Lung (tissue), 12 donors: ENCODE results near the gene POLR2B. TPM values are rescaled to one million over a fixed set of nuclear protein-coding genes. Genes with fewer than 3 reads are reported as not detected.
"Not testable (repeated sequence)": the region's sequence is repeated elsewhere in the genome, so short reads cannot be mapped to it uniquely, and the experiment has no call there.

ENCODE experiments used
- ATAC-seq: fragments of 200-7000 bp; cut with Tn5 transposase; one replicate; pipeline ENCODE4 v1.9.1; 2020; ENCODE audit warnings: moderate number of reproducible peaks; ENCODE audit not compliant: insufficient read depth, low FRiP score
- DNase-seq, 3 donors: peaks; one replicate each; pipeline ENCODE4 v3.0.0-alpha.2; 2013 to 2017
- H3K27ac ChIP-seq, 2 donors: one replicate each; pipeline ENCODE4 v1.5.1; 2013; ENCODE audit warnings: mild to moderate bottlenecking in 2 of 2, moderate library complexity in 2 of 2, control low read depth in 1 of 2, inconsistent platforms in 1 of 2, low read depth in 1 of 2, low read length in 1 of 2
- H3K27me3 ChIP-seq, 3 donors: one replicate each; pipeline ENCODE4 v1.5.1; 2013; ENCODE audit warnings: low read length in 2 of 3; ENCODE audit not compliant: control insufficient read depth in 3 of 3, insufficient read depth in 3 of 3
- H3K36me3 ChIP-seq, 4 donors: one replicate each; pipeline ENCODE4 v1.5.1; 2013; ENCODE audit warnings: low read length in 4 of 4, mild to moderate bottlenecking in 1 of 4, moderate library complexity in 1 of 4; ENCODE audit not compliant: control insufficient read depth in 4 of 4, insufficient read depth in 4 of 4
- H3K4me1 ChIP-seq, 5 donors: one replicate each; pipeline ENCODE4 v1.5.1; 2013; ENCODE audit warnings: low read length in 5 of 5, mild to moderate bottlenecking in 2 of 5, moderate library complexity in 1 of 5; ENCODE audit not compliant: control insufficient read depth in 5 of 5, insufficient read depth in 5 of 5
- H3K4me3 ChIP-seq: one replicate; pipeline ENCODE4 v1.5.1; 2013; ENCODE audit warnings: mild to moderate bottlenecking, control low read depth, moderate library complexity
- H3K9ac ChIP-seq, 2 donors: one replicate each; pipeline ENCODE4 v1.5.1; 2013; ENCODE audit warnings: low read length in 2 of 2, control low read depth in 1 of 2; ENCODE audit not compliant: insufficient read depth in 1 of 2
- H3K9me3 ChIP-seq, 4 donors: one replicate each; pipeline ENCODE4 v1.5.1; 2013; ENCODE audit warnings: low read length in 3 of 4, mild to moderate bottlenecking in 1 of 4, moderate library complexity in 1 of 4; ENCODE audit not compliant: control insufficient read depth in 4 of 4, insufficient read depth in 3 of 4
- WGBS, 2 donors: extraction: QIAGEN DNeasy Blood & Tissue Kit; methylation state at CpG; one replicate each; pipeline ENCODE4 v1.1.7; 2013; 5-methylcytosine and 5-hydroxymethylcytosine counted together
- polyA plus RNA-seq, 2 donors: library from polyadenylated mRNA; stranded (reverse); fragments of 200-250 nt; gene quantifications; one replicate each; pipeline ENCODE4 v1.2.1, GENCODE V29; 2013
- total RNA-seq, 2 donors: library from RNA; depleted of rRNA in 1 of 2; stranded (reverse); fragments of >200 nt in 1 of 2; gene quantifications; one replicate each; pipeline ENCODE4 v1.2.1, GENCODE V29; 2014 to 2021
- TF ChIP-seq, protein P1 (sequence below): IDR thresholded peaks from 2 replicates; pipeline ENCODE4 v1.5.1; 2012; ENCODE audit warnings: mild to moderate bottlenecking; ENCODE audit errors: control extremely low read depth, extremely low read depth
- donor health status: control.
- donor health status: control.
- donor health status: Bipolar disorder and iron deficiency.
- donor health status: healthy.
- donor health status: DM: yes; HTN: yes; CAD: no.

Gene POLR2B
- total and polyA plus RNA-seq, 4 donors: 23.4 to 112 (median 52.8) TPM

DNA sequence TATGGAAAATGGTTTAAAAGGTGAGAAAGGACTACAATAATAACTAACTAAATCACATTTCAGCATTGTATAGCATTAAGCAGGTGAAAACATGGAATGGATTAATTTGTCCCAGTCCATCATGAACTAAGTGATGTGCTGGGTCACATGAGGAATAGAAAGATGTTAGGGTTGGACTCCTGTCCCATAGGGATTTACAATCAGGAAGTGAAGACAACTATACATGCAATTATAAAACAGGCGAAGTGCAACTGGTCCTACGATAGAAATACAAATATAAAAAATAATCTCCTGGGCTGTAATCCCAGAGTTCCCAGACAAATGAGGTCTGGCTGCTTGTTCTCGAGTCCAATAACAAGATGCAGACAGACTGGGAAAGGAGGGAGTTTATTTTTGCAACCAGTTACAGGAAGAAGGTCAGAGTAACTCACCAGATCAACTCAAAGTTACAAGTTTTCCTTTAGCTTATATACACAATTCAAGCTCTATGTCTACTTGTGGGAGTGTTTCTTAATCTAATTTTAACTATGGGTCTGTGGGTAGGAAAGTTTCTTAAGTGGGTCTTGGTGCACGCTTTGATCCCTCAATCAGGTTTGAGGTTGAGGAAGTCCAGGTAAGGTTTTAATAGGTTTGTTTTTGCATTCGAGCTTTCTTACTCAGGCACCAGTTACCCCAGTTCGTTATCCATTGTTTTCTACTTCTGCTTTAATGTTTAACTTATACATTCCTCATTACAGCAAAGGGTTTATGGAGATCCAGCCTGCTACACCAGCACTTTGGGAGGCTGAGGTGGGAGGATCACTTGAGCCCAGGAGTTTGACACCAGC is 81.4 kb downstream of the POLR2B start:
- Histone ChIP-seq H3K27ac (no peak overlapping the region), H3K36me3 (no peaks in the 10 kb centered on the region), H3K4me3 (no peak overlapping the region), H3K9me3 (no peaks in the 10 kb centered on the region), H3K9ac (no peak overlapping the region), H3K27me3 (no peaks in the 10 kb centered on the region), H3K4me1 (peaks cover 10 to 46% (median 20%) of the 10 kb centered on the region in 5 donors)
- 66 to 71% methylated on average over 6 of the region's 6 CpGs for WGBS, 2 donors
- peak in 1 of 3 donors; percentile 49 for DNase-seq
- no peak for ATAC-seq
- TF ChIP-seq, protein P1, sequence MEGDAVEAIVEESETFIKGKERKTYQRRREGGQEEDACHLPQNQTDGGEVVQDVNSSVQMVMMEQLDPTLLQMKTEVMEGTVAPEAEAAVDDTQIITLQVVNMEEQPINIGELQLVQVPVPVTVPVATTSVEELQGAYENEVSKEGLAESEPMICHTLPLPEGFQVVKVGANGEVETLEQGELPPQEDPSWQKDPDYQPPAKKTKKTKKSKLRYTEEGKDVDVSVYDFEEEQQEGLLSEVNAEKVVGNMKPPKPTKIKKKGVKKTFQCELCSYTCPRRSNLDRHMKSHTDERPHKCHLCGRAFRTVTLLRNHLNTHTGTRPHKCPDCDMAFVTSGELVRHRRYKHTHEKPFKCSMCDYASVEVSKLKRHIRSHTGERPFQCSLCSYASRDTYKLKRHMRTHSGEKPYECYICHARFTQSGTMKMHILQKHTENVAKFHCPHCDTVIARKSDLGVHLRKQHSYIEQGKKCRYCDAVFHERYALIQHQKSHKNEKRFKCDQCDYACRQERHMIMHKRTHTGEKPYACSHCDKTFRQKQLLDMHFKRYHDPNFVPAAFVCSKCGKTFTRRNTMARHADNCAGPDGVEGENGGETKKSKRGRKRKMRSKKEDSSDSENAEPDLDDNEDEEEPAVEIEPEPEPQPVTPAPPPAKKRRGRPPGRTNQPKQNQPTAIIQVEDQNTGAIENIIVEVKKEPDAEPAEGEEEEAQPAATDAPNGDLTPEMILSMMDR: no peak

DNA sequence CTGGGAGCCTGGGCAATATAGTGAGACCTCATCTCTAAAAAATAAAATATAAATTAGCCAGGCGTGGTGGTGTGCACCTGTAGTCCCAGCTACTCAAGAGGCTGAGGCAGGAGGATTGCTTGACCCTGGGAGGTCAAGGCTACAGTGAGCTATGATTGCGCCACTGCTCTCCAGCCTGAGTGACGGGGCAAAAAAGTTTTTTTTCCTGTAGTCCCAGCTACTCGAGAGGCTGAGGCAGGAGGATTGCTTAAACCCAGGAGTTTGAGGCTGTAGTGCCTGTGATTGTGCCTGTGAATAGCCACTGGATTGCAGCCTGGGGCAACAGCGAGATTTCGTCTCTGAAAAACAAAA is 82.0 kb downstream of the POLR2B start:
- H3K4me3 ChIP-seq, DNase-seq, H3K36me3 ChIP-seq, ATAC-seq, H3K27me3 ChIP-seq, H3K9me3 ChIP-seq, H3K9ac ChIP-seq: not testable (repeated sequence)
- peak overlapping the region in 1 of 2 donors; percentile 45 for H3K27ac ChIP-seq
- WGBS, 2 donors: 64 to 72% methylated on average over 6 of the region's 6 CpGs
- H3K4me1 ChIP-seq: peaks cover 12 to 52% (median 24%) of the 10 kb centered on the region in 5 donors

DNA sequence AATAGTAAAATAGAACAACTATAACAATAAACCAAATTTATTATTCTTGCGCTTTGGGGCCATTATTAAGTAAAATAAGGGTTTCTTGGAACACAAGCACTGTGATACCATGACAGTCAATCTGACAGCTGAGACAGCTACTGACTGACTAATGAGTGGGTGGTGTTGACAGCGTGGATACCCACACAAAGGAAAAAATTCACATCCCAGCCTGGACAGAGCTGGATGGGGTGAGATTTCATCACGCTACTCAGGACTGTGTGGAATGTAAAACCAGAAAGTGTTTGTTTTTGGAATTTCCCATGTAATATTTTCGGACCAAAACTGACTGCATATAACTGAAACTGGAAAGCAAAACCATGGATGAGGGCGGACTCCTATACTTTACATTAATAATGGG is 82.7 kb downstream of the POLR2B start:
- TF ChIP-seq, protein P1: no peak
- ATAC-seq (no peak), DNase-seq (no peak)
- 65 to 76% methylated on average over 5 of the region's 5 CpGs for WGBS, 2 donors
- Histone ChIP-seq H3K27ac (peak overlapping the region in 1 of 2 donors; percentile 0), H3K9me3 (no peaks in the 10 kb centered on the region), H3K4me3 (no peak overlapping the region), H3K36me3 (no peaks in the 10 kb centered on the region), H3K4me1 (peaks cover 12 to 49% (median 24%) of the 10 kb centered on the region in 5 donors), H3K9ac (no peak overlapping the region), H3K27me3 (no peaks in the 10 kb centered on the region)

DNA sequence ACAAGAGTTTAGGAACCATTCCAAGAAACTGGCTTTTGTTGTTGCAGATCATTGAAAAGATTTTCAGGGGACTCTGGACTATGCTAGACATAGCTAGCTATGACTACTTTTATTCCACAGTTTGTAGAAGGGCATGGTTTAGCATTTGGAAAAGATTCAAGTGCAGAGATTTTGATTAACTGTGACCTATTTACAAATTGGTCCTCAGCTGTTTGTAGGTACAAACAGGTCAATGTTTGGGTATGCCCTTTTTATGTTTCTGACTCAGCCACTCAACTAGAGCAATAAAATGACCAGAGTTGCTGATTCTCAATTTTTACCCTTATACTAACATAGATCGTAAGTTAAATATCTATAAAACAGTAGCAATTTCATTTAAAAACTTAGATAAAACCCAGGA is 84.8 kb downstream of the POLR2B start:
- WGBS, 2 donors: 93 to 96% methylated on average over 1 of the region's 1 CpG
- ATAC-seq (no peak), DNase-seq (no peak)
- Histone ChIP-seq H3K9ac (no peak overlapping the region), H3K27me3 (no peaks in the 10 kb centered on the region), H3K4me3 (no peak overlapping the region), H3K36me3 (no peaks in the 10 kb centered on the region), H3K27ac (no peak overlapping the region), H3K4me1 (peaks cover 12 to 42% (median 24%) of the 10 kb centered on the region in 5 donors), H3K9me3 (no peaks in the 10 kb centered on the region)
- TF ChIP-seq, protein P1: no peak
